GM10266 (cell line): ENCODE measurements around the gene RNF31.

Experiments used
- DNase-seq: peaks from one replicate; pipeline ENCODE4 v3.0.0; 2012; ENCODE audit errors: extremely low spot score
- TF ChIP-seq, protein P1 (sequence below): IDR thresholded peaks from 2 replicates; pipeline ENCODE4 v1.5.1; 2012; ENCODE audit warnings: mild to moderate bottlenecking, low read depth; ENCODE audit not compliant: control insufficient read depth, insufficient read depth; ENCODE audit errors: missing control alignments

Gene RNF31

DNA sequence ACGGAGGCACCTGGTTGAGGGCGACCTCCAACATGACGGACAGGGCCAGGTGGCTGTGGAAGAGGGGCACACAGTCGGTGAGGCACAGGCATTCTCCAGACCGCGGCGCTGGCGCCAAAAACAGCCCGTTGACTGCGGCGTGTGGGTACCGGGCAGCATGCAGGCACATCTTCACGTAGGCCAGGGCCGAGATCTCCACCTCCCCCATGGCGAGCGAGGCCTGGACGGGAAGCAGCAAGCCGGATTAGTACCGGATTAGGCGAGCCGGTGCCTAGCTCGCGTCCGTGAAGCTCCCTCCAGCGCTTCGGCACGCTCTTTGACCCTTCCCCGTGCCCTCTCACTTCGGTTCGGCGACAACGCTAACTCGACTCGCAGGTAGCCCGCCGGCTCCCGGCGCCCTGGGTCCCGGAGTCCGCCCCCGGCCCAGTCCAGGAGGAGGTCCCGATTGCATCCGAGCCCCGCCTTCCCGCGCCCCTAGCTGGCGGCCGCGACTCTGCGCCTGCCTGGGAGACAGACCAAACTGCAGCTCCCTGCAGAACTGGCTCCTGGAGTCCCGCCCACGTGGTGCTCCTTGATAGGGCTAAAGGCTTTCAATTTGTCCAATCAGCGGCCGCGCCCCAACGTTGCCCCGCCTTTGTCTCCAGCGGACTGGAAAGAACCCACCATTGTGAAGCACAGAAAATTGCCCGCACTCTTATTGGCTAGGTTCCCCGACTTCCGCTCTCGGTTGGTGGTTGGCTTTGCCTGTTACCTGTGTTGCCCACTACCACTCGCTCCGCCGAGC is 6.0 kb upstream of the RNF31 start, which contains the start of gene EMC9:
Gene EMC9 (minus strand): TSS at position 495 of the 784 bp plus-strand sequence. CDS start 287 bp downstream, at position 208.
- DNase-seq, result peak; percentile 96
- TF ChIP-seq, protein P1, sequence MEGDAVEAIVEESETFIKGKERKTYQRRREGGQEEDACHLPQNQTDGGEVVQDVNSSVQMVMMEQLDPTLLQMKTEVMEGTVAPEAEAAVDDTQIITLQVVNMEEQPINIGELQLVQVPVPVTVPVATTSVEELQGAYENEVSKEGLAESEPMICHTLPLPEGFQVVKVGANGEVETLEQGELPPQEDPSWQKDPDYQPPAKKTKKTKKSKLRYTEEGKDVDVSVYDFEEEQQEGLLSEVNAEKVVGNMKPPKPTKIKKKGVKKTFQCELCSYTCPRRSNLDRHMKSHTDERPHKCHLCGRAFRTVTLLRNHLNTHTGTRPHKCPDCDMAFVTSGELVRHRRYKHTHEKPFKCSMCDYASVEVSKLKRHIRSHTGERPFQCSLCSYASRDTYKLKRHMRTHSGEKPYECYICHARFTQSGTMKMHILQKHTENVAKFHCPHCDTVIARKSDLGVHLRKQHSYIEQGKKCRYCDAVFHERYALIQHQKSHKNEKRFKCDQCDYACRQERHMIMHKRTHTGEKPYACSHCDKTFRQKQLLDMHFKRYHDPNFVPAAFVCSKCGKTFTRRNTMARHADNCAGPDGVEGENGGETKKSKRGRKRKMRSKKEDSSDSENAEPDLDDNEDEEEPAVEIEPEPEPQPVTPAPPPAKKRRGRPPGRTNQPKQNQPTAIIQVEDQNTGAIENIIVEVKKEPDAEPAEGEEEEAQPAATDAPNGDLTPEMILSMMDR, result peak; percentile 7

DNA sequence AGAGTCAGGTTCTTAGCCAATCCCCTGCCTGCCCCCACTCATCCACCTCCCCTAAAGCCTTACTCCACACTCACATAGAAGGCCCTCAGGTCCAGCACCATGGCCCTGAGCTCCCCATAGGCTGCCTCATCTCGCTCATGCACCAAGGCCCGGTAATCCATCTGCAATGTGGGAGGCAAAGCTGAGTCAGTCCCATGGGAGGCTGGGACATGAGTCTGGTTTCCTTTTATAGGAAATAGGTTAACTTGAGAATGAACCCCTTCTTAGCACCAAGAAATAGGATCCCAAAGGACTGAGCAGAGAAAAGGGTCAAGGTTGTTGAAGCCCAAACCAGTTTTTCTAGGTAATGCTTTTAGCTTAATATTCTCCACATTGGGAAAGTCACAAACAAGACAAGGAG is 3.8 kb upstream of the RNF31 start:
- TF ChIP-seq, protein P1, result no peak

DNA sequence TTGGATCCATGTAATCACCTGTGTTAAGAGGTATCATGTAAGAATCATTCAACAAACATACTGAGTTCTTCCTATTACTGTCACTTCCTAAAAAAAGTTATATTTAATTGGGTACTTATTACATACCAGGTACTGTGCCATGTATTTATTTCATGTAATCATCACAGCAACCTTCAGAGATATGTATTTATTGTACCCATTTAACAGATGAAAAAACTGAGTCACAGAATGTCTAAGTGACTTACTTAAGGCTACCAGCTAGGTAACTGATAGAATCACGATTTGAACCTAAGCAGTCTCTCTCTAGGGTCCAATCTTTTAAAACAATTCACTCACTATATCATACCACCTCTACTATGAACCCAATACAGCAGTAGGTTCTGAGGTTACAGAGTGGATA is 2.8 kb upstream of the RNF31 start:
- no peak for DNase-seq
- TF ChIP-seq, protein P1, result no peak

More for the DNA sequence above, 3.8 kb upstream of the RNF31 start:
- no peak for DNase-seq

DNA sequence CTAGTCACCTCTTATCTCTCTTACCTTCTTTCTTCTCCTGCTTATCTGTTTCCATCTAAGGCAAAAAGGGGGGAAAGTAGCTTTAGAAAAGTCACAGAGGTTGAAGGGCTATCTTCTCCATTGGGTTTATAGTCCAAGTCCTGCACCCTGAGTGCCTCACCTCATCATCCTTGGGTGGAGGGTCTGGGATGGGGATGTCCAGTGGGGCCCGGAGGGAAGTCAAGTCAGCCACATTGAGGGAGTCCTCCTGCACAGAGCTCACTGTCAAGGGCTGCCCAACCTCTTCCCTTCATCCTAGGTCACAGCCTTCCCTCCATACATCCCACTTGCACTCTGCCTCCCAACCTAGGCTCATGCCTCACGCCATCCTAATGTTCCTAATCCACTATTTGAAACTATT is 2.1 kb upstream of the RNF31 start:
- no peak for DNase-seq
- TF ChIP-seq, protein P1, result no peak

DNA sequence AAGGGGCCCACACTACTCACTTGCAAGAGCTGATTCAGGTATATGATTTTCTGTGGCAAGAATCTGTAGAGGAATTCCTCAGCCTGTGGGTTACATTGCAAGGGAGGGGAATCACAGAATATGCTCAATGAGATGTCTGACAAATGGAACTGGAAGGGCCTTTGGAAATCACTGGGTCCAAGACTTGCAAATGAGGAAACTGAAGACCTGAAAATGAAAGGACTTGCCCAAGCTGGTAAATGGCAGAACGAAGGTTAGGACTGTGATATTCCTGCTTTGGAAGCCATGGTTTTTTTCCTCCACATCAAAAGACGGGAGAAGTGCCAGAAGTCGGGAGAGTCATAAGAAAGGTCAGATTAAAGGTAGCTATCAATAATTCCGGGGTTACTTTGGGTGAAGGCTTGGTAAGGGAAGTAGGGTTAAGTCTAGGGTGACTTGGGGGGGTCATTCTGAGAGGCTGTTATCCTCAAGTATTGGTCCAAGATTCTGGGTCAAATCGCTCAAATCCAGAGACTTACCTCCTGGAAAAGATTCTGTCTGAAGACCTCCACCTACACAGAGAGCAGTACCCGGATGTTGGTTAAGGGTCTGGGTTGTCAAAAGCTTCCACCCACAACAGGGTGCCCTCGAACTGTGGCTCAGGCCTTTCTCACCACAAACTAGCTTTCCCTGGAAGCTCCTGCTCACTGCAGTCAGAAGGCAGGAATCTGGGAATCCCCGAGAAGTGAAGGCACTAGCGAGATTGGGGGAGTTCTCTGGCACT is 1.4 kb upstream of the RNF31 start:
- TF ChIP-seq, protein P1, result no peak
- DNase-seq, result no peak

DNA sequence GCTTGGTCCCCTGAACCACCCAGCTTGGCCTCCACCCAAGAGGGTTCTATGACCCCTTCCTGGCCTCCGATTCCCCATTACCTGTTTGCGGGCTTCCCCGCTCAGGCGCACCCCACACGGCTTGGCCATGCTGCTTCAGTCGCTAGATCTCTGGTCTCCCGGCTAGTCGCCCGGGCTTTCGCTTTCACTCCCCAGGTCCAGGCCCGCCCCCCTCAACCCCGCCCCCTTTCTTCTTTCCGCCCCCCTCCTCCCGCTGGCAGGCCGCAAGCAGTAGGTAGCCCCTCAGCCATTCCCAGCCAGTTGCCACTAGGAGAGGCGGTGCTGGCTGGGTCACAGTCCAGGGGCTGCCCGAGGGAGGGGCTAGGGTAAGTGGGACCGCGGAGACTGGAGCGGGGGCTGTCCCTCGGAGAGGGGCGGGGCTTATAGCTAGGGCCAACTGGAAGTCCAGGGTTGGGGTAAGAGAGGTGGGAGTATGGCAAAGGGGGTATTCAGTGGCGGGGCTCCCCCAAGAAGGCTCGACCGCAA is 783 bp upstream of the RNF31 start, which contains the start of gene PSME2:
Gene PSME2 (minus strand): TSS at position 158 of the 525 bp plus-strand sequence. CDS start 29 bp downstream, at position 129.
- DNase-seq, result peak; percentile 98
- TF ChIP-seq, protein P1, result peak; percentile 2
